KG1 (cell line): ENCODE data around the gene RFX2.

Experiments used
- DNase-seq: peaks from one replicate; lab custom pipeline; 2025; lab: John Stamatoyannopoulos, UW

The RFX2 gene

DNA sequence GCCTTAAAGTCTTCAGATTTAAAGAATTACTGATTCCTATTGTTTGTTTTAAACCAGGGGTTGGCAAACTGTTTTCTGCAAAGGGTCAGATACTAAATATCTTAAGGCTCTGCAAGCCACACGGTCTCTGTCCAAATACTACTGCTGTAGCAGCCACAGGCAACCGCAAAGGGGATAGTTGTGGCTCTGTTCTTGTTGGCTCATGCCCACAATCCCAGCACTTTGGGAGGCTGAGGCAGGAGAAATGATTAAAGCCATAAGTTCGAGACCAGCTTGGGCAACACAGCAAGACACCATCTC lies 154.7 kb downstream of the RFX2 start:
- DNase-seq = no peak

DNA sequence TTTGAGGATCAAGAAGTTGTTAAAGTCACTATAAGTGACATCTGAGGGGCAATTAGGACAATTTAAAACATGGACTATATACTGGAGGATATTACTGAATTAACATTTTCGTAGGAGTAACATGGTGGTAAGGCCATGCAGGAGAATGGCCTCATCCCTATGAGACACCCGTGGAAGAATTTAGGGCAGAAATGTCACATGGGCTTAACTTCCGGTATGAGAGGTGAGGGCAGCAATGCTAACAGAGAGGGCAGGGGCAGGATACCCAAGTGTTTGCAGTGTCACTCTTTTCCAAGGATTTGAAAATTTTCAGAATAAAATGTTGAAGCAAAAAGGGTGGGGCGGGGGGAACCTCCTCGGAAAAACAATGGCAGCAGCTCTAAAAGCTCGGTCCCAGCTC lies 156.0 kb downstream of the RFX2 start:
- no peak for DNase-seq

DNA sequence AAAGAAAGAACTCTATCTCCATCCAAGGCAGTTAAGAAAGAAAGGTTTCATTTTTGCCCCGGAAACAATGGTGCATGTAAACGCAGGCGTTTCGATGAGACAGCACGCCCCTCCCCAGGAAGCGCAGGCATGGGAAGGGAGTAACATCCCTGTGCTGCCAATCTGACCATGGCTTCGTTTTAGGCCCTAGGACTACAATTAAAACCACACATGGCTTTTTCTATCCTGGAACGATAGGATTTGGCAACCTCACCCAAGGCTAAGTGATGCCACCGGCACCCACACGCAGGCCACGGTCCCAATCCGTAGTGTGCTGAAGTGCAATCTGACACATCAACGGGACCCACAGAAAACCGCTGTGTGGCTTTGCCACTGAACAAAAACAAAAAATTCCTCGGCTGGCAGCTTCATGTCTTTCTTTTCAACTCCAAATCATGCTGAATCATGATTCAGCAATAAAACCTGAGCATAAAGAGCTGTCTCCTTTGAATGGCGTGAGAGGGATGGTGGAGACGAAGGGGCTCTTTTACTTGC lies 156.6 kb downstream of the RFX2 start:
- DNase-seq = no peak

GRCh38 chr19:5953030-5953589 lies 157.2 kb downstream of the RFX2 start:
- no peak for DNase-seq

DNA sequence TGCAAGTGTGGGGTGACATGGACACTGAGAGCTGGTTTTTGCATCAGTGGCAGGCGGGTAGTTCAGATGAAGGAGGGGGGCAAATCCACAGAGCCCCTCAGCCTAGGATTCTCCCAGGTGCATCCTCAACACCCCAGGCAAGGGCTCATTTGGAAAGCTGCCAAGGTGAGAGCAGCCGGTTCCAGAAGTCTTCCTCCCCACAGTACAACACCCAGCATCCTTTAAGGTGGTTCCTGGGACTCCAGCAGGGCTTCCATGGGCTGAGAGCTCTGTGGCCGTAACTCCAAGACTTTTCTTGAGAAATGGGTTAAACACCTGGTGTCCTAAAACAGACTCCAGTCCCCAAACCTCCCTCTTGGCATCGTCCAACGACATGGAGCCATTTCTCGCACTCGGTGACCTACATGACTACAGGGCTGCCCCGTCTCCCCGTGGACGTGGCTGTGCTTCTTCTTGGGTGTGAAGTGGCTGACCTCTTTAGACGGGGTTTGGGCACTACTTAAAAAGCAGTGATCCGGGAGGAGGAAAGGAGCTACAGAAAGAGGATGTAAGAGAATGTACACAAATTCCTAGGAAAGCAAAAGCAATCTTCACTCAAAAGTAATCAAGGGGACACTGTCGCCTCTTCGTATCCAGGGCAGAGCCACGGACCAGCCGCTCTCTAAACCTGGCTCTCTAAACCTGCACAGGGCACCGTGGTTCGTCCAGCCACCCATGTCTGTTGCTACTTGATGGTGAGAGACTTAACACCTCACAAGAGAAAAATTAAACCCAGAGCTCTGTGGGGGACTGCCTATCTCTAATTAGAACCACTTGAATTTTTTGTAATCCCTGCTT lies 157.9 kb downstream of the RFX2 start:
- DNase-seq = no peak

- no peak for DNase-seq
These were observed 158.9 kb downstream of the RFX2 start for GRCh38 chr19:5951338-5951861.

DNA sequence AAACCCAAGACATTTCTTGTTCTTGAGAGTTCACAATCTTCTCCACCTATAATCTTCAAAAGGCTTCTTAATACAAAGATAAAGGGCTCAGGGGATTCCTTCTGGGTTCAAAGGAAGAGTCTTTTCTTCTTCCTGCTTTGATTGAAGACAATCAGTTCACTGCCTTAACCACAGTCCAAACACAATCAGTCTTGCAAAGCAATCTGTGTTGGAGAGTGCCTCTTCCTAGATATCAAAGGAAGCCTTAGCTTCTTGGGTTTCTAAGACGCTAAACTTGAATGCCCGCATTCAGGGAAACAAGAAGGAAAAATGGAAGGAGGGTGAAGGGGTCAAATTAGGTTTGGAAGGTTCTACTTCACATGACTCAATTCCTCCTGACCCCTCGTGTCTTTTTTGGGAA lies 159.6 kb downstream of the RFX2 start:
- DNase-seq = no peak

GRCh38 chr19:5949792-5950305 lies 160.5 kb downstream of the RFX2 start:
- DNase-seq = no peak

DNA sequence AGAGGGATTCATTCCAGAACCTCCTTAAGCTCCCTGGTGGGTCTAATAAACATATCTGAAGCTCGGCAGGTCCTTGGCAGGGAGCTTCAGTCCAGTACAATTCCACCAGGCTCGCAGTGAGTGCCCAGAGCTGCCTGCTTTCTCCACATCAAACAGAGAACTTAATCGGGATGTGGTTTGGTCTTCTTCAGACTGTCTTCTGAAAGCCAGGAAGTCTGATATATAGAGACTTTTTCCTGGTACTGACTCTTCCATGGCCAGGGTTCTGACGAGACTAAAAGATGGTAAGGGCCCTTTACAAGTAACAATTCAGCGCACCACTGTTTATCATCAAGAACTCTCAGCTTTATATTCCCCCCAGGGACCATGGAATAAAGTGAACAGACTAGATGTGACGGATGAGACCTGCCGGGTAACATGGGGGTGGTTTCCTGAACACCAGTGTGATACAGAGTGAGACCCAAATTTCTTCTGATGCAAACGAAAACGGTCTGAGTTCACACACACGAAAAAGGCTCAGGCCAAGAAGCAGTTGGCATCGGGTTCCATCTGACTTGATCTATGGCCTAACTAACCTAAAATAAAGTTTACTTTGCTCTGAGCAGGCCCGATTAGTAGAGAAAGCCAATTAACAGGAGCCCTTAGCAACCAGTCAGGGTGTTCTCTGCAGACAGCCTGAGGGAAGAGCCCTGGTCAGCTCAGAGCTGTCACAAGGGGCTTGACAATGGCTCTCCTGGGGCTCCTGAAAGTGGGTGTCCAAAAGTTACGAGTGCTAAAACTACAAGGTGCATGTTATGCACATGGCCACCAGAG lies 161.3 kb downstream of the RFX2 start:
- no peak for DNase-seq

DNA sequence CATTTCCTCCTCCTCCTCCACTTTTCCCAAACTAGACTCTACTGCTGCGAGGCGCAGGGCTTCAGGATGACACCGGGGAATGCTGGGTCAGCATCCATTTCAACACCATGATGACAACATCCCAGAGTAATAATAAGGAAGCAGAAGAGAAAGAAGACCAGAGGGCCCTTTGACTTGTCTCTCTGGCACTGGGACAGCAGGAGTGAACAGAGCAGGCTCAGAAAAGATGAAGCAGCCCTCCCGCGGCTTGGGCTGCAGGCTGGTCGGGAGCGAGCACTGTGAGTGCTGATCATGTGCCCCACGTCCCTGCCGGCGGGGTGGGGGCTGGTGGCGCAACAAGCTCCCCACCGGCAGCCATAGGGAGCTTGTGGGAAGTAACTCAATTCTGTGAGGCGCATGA lies 162.9 kb downstream of the RFX2 start:
- no peak for DNase-seq

DNA sequence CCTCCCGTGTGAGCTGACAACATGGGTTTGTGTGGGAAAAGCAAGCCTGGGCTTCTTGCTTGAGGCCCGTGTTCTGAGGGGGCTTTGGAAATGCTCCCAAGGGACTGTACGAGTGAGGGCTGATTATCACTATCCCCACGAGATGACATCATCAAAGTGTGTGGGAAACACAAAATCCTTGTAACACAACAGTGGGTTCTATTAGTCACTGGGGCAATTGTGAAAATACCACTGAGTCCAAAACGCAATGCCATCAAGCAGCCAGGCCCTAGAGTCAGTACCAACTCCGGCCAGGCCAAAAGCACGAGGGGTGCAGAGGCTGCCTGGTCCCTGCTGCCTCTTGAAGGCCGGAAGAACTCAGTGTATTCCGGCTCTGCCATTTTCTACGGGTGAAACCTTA lies 166.7 kb downstream of the RFX2 start:
- no peak for DNase-seq
